CD4-positive, alpha-beta T cell (primary cell): ENCODE data around the gene RASGRF2. TPM values are rescaled to one million over a fixed set of nuclear protein-coding genes. Genes with fewer than 3 reads are reported as not detected.
A peak's percentile ranks its signal among the peaks of the same experiment; 100 is the strongest.
"Not testable (repeated sequence)": the region's sequence is repeated elsewhere in the genome, so short reads cannot be mapped to it uniquely, and the experiment has no call there.

Experiments
- ATAC-seq: fragments of 200-7000 bp; cut with Tn5 transposase; one replicate; pipeline ENCODE4 v1.10.0; 2022; ENCODE audit warnings: mild to moderate bottlenecking; ENCODE audit not compliant: poor library complexity
- CTCF ChIA-PET: fragments of 350-600 bp; sonication (Branson Sonifier 250); formaldehyde crosslinking; loops from one replicate; lab custom pipeline; 2021; ENCODE audit warnings: antibody characterized with exemption, inconsistent platforms; lab: Charles Lee
- POLR2A ChIA-PET: fragments of 350-600 bp; sonication (Branson Sonifier 250); formaldehyde crosslinking; loops from one replicate; lab custom pipeline; 2021; ENCODE audit warnings: antibody characterized with exemption, inconsistent platforms; lab: Charles Lee
- DNase-seq, 14 experiments: peaks; one replicate each; pipeline ENCODE4 v3.0.0-alpha.2; 2013 to 2020; ENCODE audit warnings: mixed read lengths in 2 of 14
- H3K27ac ChIP-seq, 2 donors: one replicate each; pipeline versions ENCODE4 v1.5.1 to v1.7.0; 2013; ENCODE audit warnings: low read length in 2 of 2, low read depth in 1 of 2, mild to moderate bottlenecking in 1 of 2
- H3K27me3 ChIP-seq, 2 experiments: 1 replicate in 1 of 2; 2 replicates in 1 of 2; pipeline versions ENCODE4 v1.6.1 to v1.7.0; 2013; ENCODE audit warnings: low read length in 2 of 2, control low read depth in 1 of 2, mild to moderate bottlenecking in 1 of 2, moderate library complexity in 1 of 2; ENCODE audit not compliant: insufficient read depth in 2 of 2, control insufficient read depth in 1 of 2
- H3K36me3 ChIP-seq: one replicate; pipeline ENCODE4 v1.6.1; 2013; ENCODE audit warnings: low read length, control low read depth; ENCODE audit not compliant: insufficient read depth
- H3K4me1 ChIP-seq: one replicate; pipeline ENCODE4 v1.6.1; 2013; ENCODE audit warnings: low read length, control low read depth; ENCODE audit not compliant: insufficient read depth
- H3K4me3 ChIP-seq: one replicate; pipeline ENCODE4 v1.5.1; 2013; ENCODE audit warnings: mild to moderate bottlenecking, low read length, moderate library complexity
- H3K9me3 ChIP-seq, 2 experiments: 1 replicate in 1 of 2; 2 replicates in 1 of 2; pipeline versions ENCODE4 v1.6.1 to v1.7.0; 2013; ENCODE audit warnings: low read length in 2 of 2, mild to moderate bottlenecking in 2 of 2, control low read depth in 1 of 2, moderate library complexity in 1 of 2; ENCODE audit not compliant: control insufficient read depth in 1 of 2, insufficient read depth in 1 of 2
- H3K27ac Mint-ChIP-seq: one replicate; pipeline ENCODE4 v1.8.0; 2020; ENCODE audit warnings: mixed read lengths
- H3K27me3 Mint-ChIP-seq: one replicate; pipeline ENCODE4 v1.8.0; 2021; ENCODE audit warnings: mixed read lengths
- H3K36me3 Mint-ChIP-seq: one replicate; pipeline ENCODE4 v1.8.0; 2021; ENCODE audit warnings: low read depth, mixed read lengths
- H3K4me1 Mint-ChIP-seq: one replicate; pipeline ENCODE4 v1.8.0; 2021; ENCODE audit warnings: low read depth, mixed read lengths
- H3K4me3 Mint-ChIP-seq: one replicate; pipeline ENCODE4 v1.8.0; 2020; ENCODE audit warnings: mild to moderate bottlenecking, mixed read lengths
- H3K9me3 Mint-ChIP-seq: one replicate; pipeline ENCODE4 v1.8.0; 2020; ENCODE audit warnings: mixed read lengths
- intact Hi-C, 2 experiments: fragments of 100-400 bp; cut with DNase I in 1 of 2; cut with micrococcal nuclease in 1 of 2; formaldehyde crosslinking; loops; one replicate each; pipeline versions ENCODE4 v1.15.1 to v1.9.0; 2023 to 2025; cut with DNase I, micrococcal nuclease
- total RNA-seq, 174 experiments: library from RNA in 2 of 174; stranded (reverse) in 2 of 174; gene quantifications; one replicate each; pipeline ENCODE4 v1.2.3 and lab custom pipeline; 2021 to 2026
- TF ChIP-seq, protein P1 (sequence below): fragments of 200-600 bp; IDR thresholded peaks from one replicate; pipeline ENCODE4 v1.8.0; 2022; ENCODE audit warnings: antibody characterized with exemption, mild to moderate bottlenecking

RASGRF2 gene
- total RNA-seq, 2 experiments from 2014 or later: 21.9 to 24.9 TPM

DNA sequence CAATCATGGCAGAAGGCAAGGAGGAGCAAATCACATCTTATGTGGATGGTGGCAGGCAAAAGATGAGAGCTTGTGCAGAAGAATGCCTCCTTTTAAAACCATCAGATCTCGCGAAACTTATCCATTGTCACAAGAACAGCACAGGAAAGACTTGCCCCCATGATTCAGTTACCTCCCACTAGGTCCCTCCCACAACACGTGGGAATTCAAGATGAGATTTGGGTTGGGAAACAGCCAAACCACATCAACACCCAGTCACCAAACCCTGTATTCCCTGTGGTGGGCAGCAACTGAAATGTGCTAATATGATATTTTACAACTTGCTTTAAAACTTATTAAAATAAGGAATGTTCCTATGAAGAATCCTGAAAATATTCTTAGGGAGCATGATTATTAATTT lies 54.2 kb downstream of the RASGRF2 start:
- no peaks in the 10 kb centered on the region for H3K9me3 ChIP-seq
- TF ChIP-seq, protein P1, sequence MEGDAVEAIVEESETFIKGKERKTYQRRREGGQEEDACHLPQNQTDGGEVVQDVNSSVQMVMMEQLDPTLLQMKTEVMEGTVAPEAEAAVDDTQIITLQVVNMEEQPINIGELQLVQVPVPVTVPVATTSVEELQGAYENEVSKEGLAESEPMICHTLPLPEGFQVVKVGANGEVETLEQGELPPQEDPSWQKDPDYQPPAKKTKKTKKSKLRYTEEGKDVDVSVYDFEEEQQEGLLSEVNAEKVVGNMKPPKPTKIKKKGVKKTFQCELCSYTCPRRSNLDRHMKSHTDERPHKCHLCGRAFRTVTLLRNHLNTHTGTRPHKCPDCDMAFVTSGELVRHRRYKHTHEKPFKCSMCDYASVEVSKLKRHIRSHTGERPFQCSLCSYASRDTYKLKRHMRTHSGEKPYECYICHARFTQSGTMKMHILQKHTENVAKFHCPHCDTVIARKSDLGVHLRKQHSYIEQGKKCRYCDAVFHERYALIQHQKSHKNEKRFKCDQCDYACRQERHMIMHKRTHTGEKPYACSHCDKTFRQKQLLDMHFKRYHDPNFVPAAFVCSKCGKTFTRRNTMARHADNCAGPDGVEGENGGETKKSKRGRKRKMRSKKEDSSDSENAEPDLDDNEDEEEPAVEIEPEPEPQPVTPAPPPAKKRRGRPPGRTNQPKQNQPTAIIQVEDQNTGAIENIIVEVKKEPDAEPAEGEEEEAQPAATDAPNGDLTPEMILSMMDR: no peak
- intact Hi-C loops: no loop called here
- Mint-ChIP-seq H3K27me3 (no peaks in the 10 kb centered on the region), H3K9me3 (no peaks in the 10 kb centered on the region), H3K4me1 (peaks cover 83% of the 10 kb centered on the region), H3K27ac (peak overlapping the region; percentile 33), H3K36me3 (peaks cover 10% of the 10 kb centered on the region), H3K4me3 (no peak overlapping the region)
- H3K4me1 ChIP-seq: peaks cover 32% of the 10 kb centered on the region
- ATAC-seq (no peak), DNase-seq (peak in 1 of 14 experiments; percentile 12)
- ChIA-PET POLR2A (no interaction called here), CTCF (no interaction called here)
- H3K27ac ChIP-seq: no peak overlapping the region
- H3K27me3 ChIP-seq: no peaks in the 10 kb centered on the region
- no peaks in the 10 kb centered on the region for H3K36me3 ChIP-seq
- H3K4me3 ChIP-seq: no peak overlapping the region

DNA sequence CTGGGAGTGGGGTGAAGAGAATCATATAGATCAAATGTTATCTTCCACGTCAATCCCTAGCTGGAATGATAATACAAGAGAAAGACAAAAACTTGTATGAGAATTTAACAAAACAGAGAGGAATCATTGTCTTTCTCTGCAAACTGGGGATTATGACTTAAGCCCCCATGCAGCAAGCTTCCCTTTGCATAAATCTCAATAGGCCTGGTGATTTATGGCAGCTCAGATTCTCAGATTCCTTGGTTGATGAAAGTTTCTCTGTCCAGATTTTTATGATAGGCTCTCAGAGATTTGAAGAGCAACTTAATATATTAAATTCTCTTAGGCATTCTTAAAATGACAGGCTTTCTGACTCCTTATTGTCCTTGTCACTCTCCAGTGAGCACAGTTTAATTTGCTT lies 56.0 kb downstream of the RASGRF2 start:
- Mint-ChIP-seq H3K36me3 (peaks cover 10% of the 10 kb centered on the region), H3K27ac (no peak overlapping the region), H3K27me3 (no peaks in the 10 kb centered on the region), H3K4me1 (peaks cover 89% of the 10 kb centered on the region), H3K9me3 (no peaks in the 10 kb centered on the region), H3K4me3 (no peak overlapping the region)
- Histone ChIP-seq H3K36me3 (no peaks in the 10 kb centered on the region), H3K4me1 (peaks cover 37% of the 10 kb centered on the region), H3K9me3 (no peaks in the 10 kb centered on the region), H3K4me3 (no peak overlapping the region), H3K27me3 (no peaks in the 10 kb centered on the region), H3K27ac (no peak overlapping the region)
- ATAC-seq (no peak), DNase-seq (no peak)
- TF ChIP-seq, protein P1: no peak
- ChIA-PET CTCF (interaction anchor here (0.8 to 1.3 kb wide), 2 partner anchors 8 to 55 kb away, joined by 3 to 6 read pairs; partner anchors contain the start of gene RASGRF2), POLR2A (interaction anchor here (0.8 to 2.1 kb wide), 3 partner anchors 9 to 92 kb away, joined by 3 to 10 read pairs (median 3); no protein-coding TSS in a partner anchor)
- intact Hi-C loops: no loop called here

DNA sequence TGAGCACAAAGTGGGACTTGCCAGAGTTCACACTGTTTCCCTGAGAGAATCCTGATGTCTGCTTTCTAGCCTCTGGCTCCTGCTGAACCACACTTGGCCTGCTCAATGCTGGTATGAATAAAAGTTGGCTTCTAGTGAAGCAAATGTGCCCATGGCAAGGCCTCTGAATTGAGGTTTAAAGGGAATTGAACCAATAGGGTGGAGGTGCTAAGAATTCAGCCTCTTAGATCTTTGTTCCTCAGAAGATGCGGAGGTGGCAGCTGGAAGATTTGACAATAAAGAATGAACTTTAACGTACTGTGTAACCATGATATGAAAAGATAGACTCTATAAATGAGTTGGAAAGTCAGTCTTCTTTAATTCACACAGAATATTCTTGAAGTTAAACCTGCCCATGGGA lies 57.2 kb downstream of the RASGRF2 start:
- Mint-ChIP-seq H3K36me3 (peaks cover 5% of the 10 kb centered on the region), H3K4me1 (peaks cover 90% of the 10 kb centered on the region), H3K9me3 (no peaks in the 10 kb centered on the region), H3K4me3 (no peak overlapping the region), H3K27me3 (no peaks in the 10 kb centered on the region), H3K27ac (peak overlapping the region; percentile 85)
- Histone ChIP-seq H3K27ac (no peak overlapping the region), H3K4me3 (no peak overlapping the region), H3K9me3 (no peaks in the 10 kb centered on the region), H3K4me1 (peaks cover 46% of the 10 kb centered on the region), H3K27me3 (no peaks in the 10 kb centered on the region), H3K36me3 (no peaks in the 10 kb centered on the region)
- ATAC-seq (no peak), DNase-seq (no peak)
- TF ChIP-seq, protein P1: no peak
- CTCF ChIA-PET: interaction anchor here (0.6 to 0.8 kb wide), 2 partner anchors 10 to 14 kb away, joined by 3 read pairs; no protein-coding TSS in a partner anchor
- POLR2A ChIA-PET: interaction anchor here (2.1 kb wide), 1 partner anchor 10 kb away, joined by 14 read pairs; no protein-coding TSS in a partner anchor
- intact Hi-C loops: no loop called here

DNA sequence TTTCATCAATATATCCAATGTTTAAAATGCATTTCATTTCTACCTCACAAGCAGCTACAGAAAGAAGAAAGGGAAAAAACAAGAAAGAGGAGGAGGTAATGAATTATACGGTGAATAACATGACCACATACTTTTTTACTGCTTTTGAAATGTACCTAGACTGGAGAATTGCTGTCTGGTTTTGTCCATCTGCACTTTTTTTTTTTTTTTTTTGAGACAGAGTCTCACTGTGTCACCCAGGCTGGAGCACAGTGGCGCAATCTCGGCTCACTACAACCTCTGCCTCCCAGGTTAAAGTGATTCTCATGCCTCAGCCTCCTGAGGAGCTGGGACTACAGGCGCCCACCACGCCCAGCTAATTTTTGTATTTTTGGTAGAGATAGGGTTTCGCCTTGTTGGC lies 58.4 kb downstream of the RASGRF2 start:
- DNase-seq (peak in 2 of 14 experiments; percentile 24 to 26), ATAC-seq (peak; percentile 59)
- H3K27ac ChIP-seq, H3K27me3 ChIP-seq, H3K36me3 Mint-ChIP-seq, H3K4me3 ChIP-seq, H3K9me3 ChIP-seq, H3K36me3 ChIP-seq, H3K9me3 Mint-ChIP-seq, H3K27me3 Mint-ChIP-seq, intact Hi-C loops: not testable (repeated sequence)
- peaks cover 91% of the 10 kb centered on the region for H3K4me1 Mint-ChIP-seq
- ChIA-PET CTCF (interaction anchor here (0.7 kb wide), 1 partner anchor 15 kb away, joined by 4 read pairs; no protein-coding TSS in a partner anchor), POLR2A (interaction anchor here (0.7 to 2.1 kb wide), 2 partner anchors 11 to 57 kb away, joined by 3 to 14 read pairs; no protein-coding TSS in a partner anchor)
- H3K27ac Mint-ChIP-seq: peak overlapping the region; percentile 85
- H3K4me1 ChIP-seq: peaks cover 54% of the 10 kb centered on the region
- H3K4me3 Mint-ChIP-seq: peak overlapping the region; percentile 66
